Measurements from ENCODE around the gene ARHGAP18. TPM values are rescaled to one million over a fixed set of nuclear protein-coding genes. Genes with fewer than 3 reads are reported as not detected.

The ARHGAP18 gene
- total and polyA plus RNA-seq, 4 donors, result 8.0 to 24.4 (median 15.7) TPM

- no peaks in the 10 kb centered on the region for H3K4me1 ChIP-seq (ENCODE audit: control insufficient read depth in 1 of 2, insufficient read depth in 2 of 2, low read length in 2 of 2)
- no peaks in the 10 kb centered on the region for H3K36me3 ChIP-seq (ENCODE audit: control insufficient read depth in 1 of 2, insufficient read depth in 2 of 2, low read length in 1 of 2)
- H3K27ac ChIP-seq (ENCODE audit: low read depth in 1 of 2, low read length in 2 of 2), result no peak overlapping the region
- ATAC-seq (ENCODE audit: low FRiP score), result no peak
- no peaks in the 10 kb centered on the region for H3K27me3 ChIP-seq (ENCODE audit: control insufficient read depth in 1 of 2, insufficient read depth in 2 of 2, low read length in 1 of 2)
- H3K9me3 ChIP-seq (ENCODE audit: control insufficient read depth, low read length), result no peaks in the 10 kb centered on the region
- H3K4me3 ChIP-seq (ENCODE audit: low read length in 2 of 2), result no peak overlapping the region
- intact Hi-C loops (cut with DNase I), result no loop called here
- no peak for DNase-seq
- 80 to 84% methylated on average over 2 of the region's 2 CpGs for WGBS, 2 donors
These were observed 157.6 kb downstream of the ARHGAP18 start for GRCh38 chr6:129552413-129552812.

- ATAC-seq (ENCODE audit: low FRiP score) (no peak), DNase-seq (no peak)
- Histone ChIP-seq H3K4me3 (ENCODE audit: low read length in 2 of 2) (no peak overlapping the region), H3K27me3 (ENCODE audit: control insufficient read depth in 1 of 2, insufficient read depth in 2 of 2, low read length in 1 of 2) (no peaks in the 10 kb centered on the region), H3K4me1 (ENCODE audit: control insufficient read depth in 1 of 2, insufficient read depth in 2 of 2, low read length in 2 of 2) (no peaks in the 10 kb centered on the region), H3K9me3 (ENCODE audit: control insufficient read depth, low read length) (no peaks in the 10 kb centered on the region), H3K27ac (ENCODE audit: low read depth in 1 of 2, low read length in 2 of 2) (no peak overlapping the region), H3K36me3 (ENCODE audit: control insufficient read depth in 1 of 2, insufficient read depth in 2 of 2, low read length in 1 of 2) (no peaks in the 10 kb centered on the region)
- intact Hi-C loops (cut with DNase I), result no loop called here
- WGBS, 2 donors, result 99 to 100% methylated on average over 1 of the region's 1 CpG
These were observed 158.5 kb downstream of the ARHGAP18 start for GRCh38 chr6:129551486-129551885.

- DNase-seq (no peak), ATAC-seq (ENCODE audit: low FRiP score) (no peak)
- Histone ChIP-seq H3K9me3 (ENCODE audit: control insufficient read depth, low read length) (no peaks in the 10 kb centered on the region), H3K27me3 (ENCODE audit: control insufficient read depth in 1 of 2, insufficient read depth in 2 of 2, low read length in 1 of 2) (no peaks in the 10 kb centered on the region), H3K36me3 (ENCODE audit: control insufficient read depth in 1 of 2, insufficient read depth in 2 of 2, low read length in 1 of 2) (no peaks in the 10 kb centered on the region), H3K27ac (ENCODE audit: low read depth in 1 of 2, low read length in 2 of 2) (no peak overlapping the region), H3K4me1 (ENCODE audit: control insufficient read depth in 1 of 2, insufficient read depth in 2 of 2, low read length in 2 of 2) (no peaks in the 10 kb centered on the region), H3K4me3 (ENCODE audit: low read length in 2 of 2) (no peak overlapping the region)
- intact Hi-C loops (cut with DNase I), result no loop called here
- WGBS, 2 donors, result 81 to 83% methylated on average over 4 of the region's 4 CpGs
These were observed 163.3 kb downstream of the ARHGAP18 start for GRCh38 chr6:129546702-129547101.

GRCh38 chr6:129544892-129545612, 164.9 kb downstream of the ARHGAP18 start:
- ATAC-seq (ENCODE audit: low FRiP score) (no peak), DNase-seq (no peak)
- no peaks in the 10 kb centered on the region for H3K9me3 ChIP-seq (ENCODE audit: control insufficient read depth, low read length)
- H3K36me3 ChIP-seq (ENCODE audit: control insufficient read depth in 1 of 2, insufficient read depth in 2 of 2, low read length in 1 of 2), result no peaks in the 10 kb centered on the region
- intact Hi-C loops (cut with DNase I), result no loop called here
- no peaks in the 10 kb centered on the region for H3K4me1 ChIP-seq (ENCODE audit: control insufficient read depth in 1 of 2, insufficient read depth in 2 of 2, low read length in 2 of 2)
- H3K4me3 ChIP-seq (ENCODE audit: low read length in 2 of 2), result no peak overlapping the region
- H3K27ac ChIP-seq (ENCODE audit: low read depth in 1 of 2, low read length in 2 of 2), result no peak overlapping the region
- H3K27me3 ChIP-seq (ENCODE audit: control insufficient read depth in 1 of 2, insufficient read depth in 2 of 2, low read length in 1 of 2), result no peaks in the 10 kb centered on the region
- WGBS, 2 donors, result 92 to 94% methylated on average over 8 of the region's 8 CpGs

DNA sequence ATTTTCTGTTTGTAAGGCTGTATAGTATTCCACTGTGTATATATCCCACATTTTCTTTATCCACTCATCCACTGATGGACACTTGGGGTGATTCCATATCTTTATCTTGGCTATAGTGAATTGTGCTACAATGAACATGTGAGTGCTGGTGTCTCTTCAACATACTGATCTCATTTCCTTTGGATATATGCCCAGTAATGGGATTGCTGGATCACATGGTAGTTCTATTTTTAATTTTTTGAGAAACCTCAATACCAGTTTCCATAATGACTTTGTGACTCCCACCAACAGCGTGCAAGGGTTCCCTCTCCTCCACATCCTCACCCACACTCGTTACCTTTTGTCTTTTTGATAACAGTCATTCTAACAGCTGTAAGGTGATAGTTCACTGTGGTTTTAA, 166.0 kb downstream of the ARHGAP18 start:
- intact Hi-C loops (cut with DNase I), result no loop called here
- Histone ChIP-seq H3K27me3 (ENCODE audit: control insufficient read depth in 1 of 2, insufficient read depth in 2 of 2, low read length in 1 of 2) (no peaks in the 10 kb centered on the region), H3K4me1 (ENCODE audit: control insufficient read depth in 1 of 2, insufficient read depth in 2 of 2, low read length in 2 of 2) (no peaks in the 10 kb centered on the region), H3K27ac (ENCODE audit: low read depth in 1 of 2, low read length in 2 of 2) (no peak overlapping the region), H3K9me3 (ENCODE audit: control insufficient read depth, low read length) (no peaks in the 10 kb centered on the region), H3K4me3 (ENCODE audit: low read length in 2 of 2) (no peak overlapping the region), H3K36me3 (ENCODE audit: control insufficient read depth in 1 of 2, insufficient read depth in 2 of 2, low read length in 1 of 2) (no peaks in the 10 kb centered on the region)
- ATAC-seq (ENCODE audit: low FRiP score) (no peak), DNase-seq (no peak)
- WGBS, 2 donors, result 91% methylated on average over 2 of the region's 2 CpGs

- ATAC-seq (ENCODE audit: low FRiP score) (no peak), DNase-seq (no peak)
- H3K9me3 ChIP-seq (ENCODE audit: control insufficient read depth, low read length), result no peaks in the 10 kb centered on the region
- no peak overlapping the region for H3K4me3 ChIP-seq (ENCODE audit: low read length in 2 of 2)
- H3K27me3 ChIP-seq (ENCODE audit: control insufficient read depth in 1 of 2, insufficient read depth in 2 of 2, low read length in 1 of 2), result no peaks in the 10 kb centered on the region
- WGBS, 2 donors, result 48 to 53% methylated on average over 2 of the region's 2 CpGs
- no peaks in the 10 kb centered on the region for H3K4me1 ChIP-seq (ENCODE audit: control insufficient read depth in 1 of 2, insufficient read depth in 2 of 2, low read length in 2 of 2)
- no peaks in the 10 kb centered on the region for H3K36me3 ChIP-seq (ENCODE audit: control insufficient read depth in 1 of 2, insufficient read depth in 2 of 2, low read length in 1 of 2)
- intact Hi-C loops (cut with DNase I), result no loop called here
- H3K27ac ChIP-seq (ENCODE audit: low read depth in 1 of 2, low read length in 2 of 2), result no peak overlapping the region
These were observed 167.3 kb downstream of the ARHGAP18 start for GRCh38 chr6:129542705-129543104.

DNA sequence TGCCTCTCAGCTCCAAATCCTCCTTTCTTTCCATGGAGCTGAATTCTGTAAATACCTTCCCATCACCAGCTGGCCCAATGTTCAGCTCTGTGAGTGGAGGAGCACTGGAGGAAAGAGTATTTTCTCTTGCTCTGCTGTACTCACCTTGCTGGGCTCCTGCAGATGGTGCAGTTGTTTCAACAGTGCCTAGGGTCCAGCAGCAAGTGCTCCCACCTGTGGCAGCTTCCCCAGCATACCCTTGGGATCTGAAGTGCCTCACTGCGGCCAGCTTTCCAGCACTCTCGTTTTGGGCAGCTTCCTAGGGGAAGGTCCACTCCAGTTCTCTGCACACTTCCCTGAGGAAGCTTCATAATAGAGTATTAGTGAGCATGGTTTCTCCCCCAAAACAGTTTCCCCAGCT, 170.9 kb downstream of the ARHGAP18 start:
- intact Hi-C loops (cut with DNase I), result no loop called here
- no peak for ATAC-seq (ENCODE audit: low FRiP score)

DNA sequence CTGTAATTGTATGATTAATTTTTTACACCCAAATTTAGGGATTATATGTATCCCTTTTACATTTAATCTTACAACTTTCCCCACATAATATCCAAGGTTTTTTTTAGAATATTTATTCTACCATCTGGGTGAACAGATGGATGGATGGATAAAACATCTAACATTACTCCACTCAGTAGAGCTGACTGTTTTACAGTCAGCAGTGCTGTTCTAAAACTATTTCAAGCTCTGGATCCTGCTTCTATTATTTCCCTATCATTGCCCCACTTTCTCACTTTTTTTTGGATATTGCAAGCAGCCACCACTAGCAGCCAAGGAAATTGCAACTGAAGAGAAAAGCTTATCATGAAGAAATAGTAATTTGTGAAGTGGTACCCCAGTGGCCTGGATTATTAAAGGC, 173.7 kb downstream of the ARHGAP18 start:
- Histone ChIP-seq H3K4me1 (ENCODE audit: control insufficient read depth in 1 of 2, insufficient read depth in 2 of 2, low read length in 2 of 2) (no peaks in the 10 kb centered on the region), H3K9me3 (ENCODE audit: control insufficient read depth, low read length) (no peaks in the 10 kb centered on the region), H3K27me3 (ENCODE audit: control insufficient read depth in 1 of 2, insufficient read depth in 2 of 2, low read length in 1 of 2) (no peaks in the 10 kb centered on the region), H3K36me3 (ENCODE audit: control insufficient read depth in 1 of 2, insufficient read depth in 2 of 2, low read length in 1 of 2) (no peaks in the 10 kb centered on the region), H3K27ac (ENCODE audit: low read depth in 1 of 2, low read length in 2 of 2) (no peak overlapping the region), H3K4me3 (ENCODE audit: low read length in 2 of 2) (no peak overlapping the region)
- ATAC-seq (ENCODE audit: low FRiP score) (no peak), DNase-seq (no peak)
- intact Hi-C loops (cut with DNase I), result no loop called here

More for the DNA sequence above, 170.9 kb downstream of the ARHGAP18 start:
- DNase-seq, result no peak
- WGBS, 2 donors, result 66 to 67% methylated on average over 2 of the region's 2 CpGs
- Histone ChIP-seq H3K27ac (ENCODE audit: low read depth in 1 of 2, low read length in 2 of 2) (no peak overlapping the region), H3K27me3 (ENCODE audit: control insufficient read depth in 1 of 2, insufficient read depth in 2 of 2, low read length in 1 of 2) (no peaks in the 10 kb centered on the region), H3K4me1 (ENCODE audit: control insufficient read depth in 1 of 2, insufficient read depth in 2 of 2, low read length in 2 of 2) (no peaks in the 10 kb centered on the region), H3K36me3 (ENCODE audit: control insufficient read depth in 1 of 2, insufficient read depth in 2 of 2, low read length in 1 of 2) (no peaks in the 10 kb centered on the region), H3K9me3 (ENCODE audit: control insufficient read depth, low read length) (no peaks in the 10 kb centered on the region), H3K4me3 (ENCODE audit: low read length in 2 of 2) (no peak overlapping the region)

GRCh38 chr6:129534926-129535325, 175.1 kb downstream of the ARHGAP18 start:
- no peak overlapping the region for H3K27ac ChIP-seq (ENCODE audit: low read depth in 1 of 2, low read length in 2 of 2)
- H3K4me3 ChIP-seq (ENCODE audit: low read length in 2 of 2), result no peak overlapping the region
- no peaks in the 10 kb centered on the region for H3K36me3 ChIP-seq (ENCODE audit: control insufficient read depth in 1 of 2, insufficient read depth in 2 of 2, low read length in 1 of 2)
- intact Hi-C loops (cut with DNase I), result no loop called here
- no peaks in the 10 kb centered on the region for H3K9me3 ChIP-seq (ENCODE audit: control insufficient read depth, low read length)
- DNase-seq (no peak), ATAC-seq (ENCODE audit: low FRiP score) (no peak)
- no peaks in the 10 kb centered on the region for H3K27me3 ChIP-seq (ENCODE audit: control insufficient read depth in 1 of 2, insufficient read depth in 2 of 2, low read length in 1 of 2)
- H3K4me1 ChIP-seq (ENCODE audit: control insufficient read depth in 1 of 2, insufficient read depth in 2 of 2, low read length in 2 of 2), result no peaks in the 10 kb centered on the region

Measured in aorta (tissue), 5 donors.